HG03521 (cell line): ENCODE data around the gene PPM1E.
"Not testable (repeated sequence)": the region's sequence is repeated elsewhere in the genome, so short reads cannot be mapped to it uniquely, and the experiment has no call there.

Experiments used
- ATAC-seq: cut with Tn5 transposase; IDR thresholded peaks from one replicate; pipeline ENCODE4 v1.9.1; 2021; ENCODE audit warnings: mild to moderate bottlenecking, moderate library complexity; ENCODE audit not compliant: unreplicated experiment

PPM1E gene

GRCh38 chr17:58944166-58944565 is 188.5 kb downstream of the PPM1E start:
- ATAC-seq, result no peak

- ATAC-seq, result no peak
Measured at GRCh38 chr17:58947411-58947810, 191.8 kb downstream of the PPM1E start.

GRCh38 chr17:58947824-58948223 is 192.2 kb downstream of the PPM1E start:
- no peak for ATAC-seq

- not testable (repeated sequence) for ATAC-seq
Measured at GRCh38 chr17:58954358-58954757, 198.7 kb downstream of the PPM1E start.

- ATAC-seq, result no peak
Measured at GRCh38 chr17:58956997-58957724, 201.5 kb downstream of the PPM1E start.

GRCh38 chr17:58957725-58958073 is 202.0 kb downstream of the PPM1E start:
- not testable (repeated sequence) for ATAC-seq

GRCh38 chr17:58960068-58960467 is 204.4 kb downstream of the PPM1E start:
- no peak for ATAC-seq

GRCh38 chr17:58965221-58965620 is 209.6 kb downstream of the PPM1E start:
- no peak for ATAC-seq

GRCh38 chr17:58966208-58966607 is 210.6 kb downstream of the PPM1E start:
- no peak for ATAC-seq

- ATAC-seq, result no peak
Measured at GRCh38 chr17:58968426-58969061, 212.9 kb downstream of the PPM1E start.

- no peak for ATAC-seq
Measured at GRCh38 chr17:58969156-58969555, 213.5 kb downstream of the PPM1E start.

- no peak for ATAC-seq
Measured at GRCh38 chr17:58969612-58970011, 214.0 kb downstream of the PPM1E start.

GRCh38 chr17:58970609-58971450 is 215.2 kb downstream of the PPM1E start:
- no peak for ATAC-seq

- no peak for ATAC-seq
Measured at GRCh38 chr17:58974354-58974753, 218.7 kb downstream of the PPM1E start.

- ATAC-seq, result no peak
Measured at GRCh38 chr17:58976541-58976940, 220.9 kb downstream of the PPM1E start.

- no peak for ATAC-seq
Measured at GRCh38 chr17:58980706-58981481, 225.2 kb downstream of the PPM1E start.

GRCh38 chr17:58982626-58983025 is 227.0 kb downstream of the PPM1E start:
- no peak for ATAC-seq

GRCh38 chr17:58985367-58985766 is 229.7 kb downstream of the PPM1E start:
- ATAC-seq, result no peak

GRCh38 chr17:58985971-58986370 is 230.3 kb downstream of the PPM1E start:
- no peak for ATAC-seq

GRCh38 chr17:58989629-58990028 is 234.0 kb downstream of the PPM1E start:
- ATAC-seq, result no peak

- ATAC-seq, result no peak
Measured at GRCh38 chr17:58991718-58992331, 236.2 kb downstream of the PPM1E start.
